Panc1 (cell line): ENCODE measurements around the gene VSX1. TPM values are rescaled to one million over a fixed set of nuclear protein-coding genes. Genes with fewer than 3 reads are reported as not detected.

Source experiments
- ATAC-seq: fragments of 200-7000 bp; cut with Tn5 transposase; 2 replicates; pipeline ENCODE4 v1.9.1; 2020; ENCODE audit warnings: mild to moderate bottlenecking, moderate library complexity
- BruUV-seq: library from RNA; stranded (reverse); fragments of 400-500 nt; replicated peaks from 2 replicates; lab custom pipeline; 2021; lab: Mats Ljungman, UMichigan
- CTCF ChIA-PET: fragments of 300-600 bp; sonication (Branson Sonifier 250); formaldehyde crosslinking; loops from one replicate; lab custom pipeline; 2022; ENCODE audit warnings: antibody characterized with exemption; lab: Charles Lee
- POLR2A ChIA-PET: fragments of 300-600 bp; sonication (Branson Sonifier 250); formaldehyde crosslinking; loops from one replicate; lab custom pipeline; 2022; ENCODE audit warnings: antibody characterized with exemption; lab: Charles Lee
- DNase-seq: peaks from one replicate; pipeline ENCODE4 v3.0.0-alpha.2; 2010; ENCODE audit warnings: low read depth, low spot score
- H3K27ac ChIP-seq: 2 replicates; pipeline ENCODE4 v1.5.1; 2011; ENCODE audit warnings: mild to moderate bottlenecking, low read length, inconsistent platforms
- H3K27me3 ChIP-seq: fragments of 200-500 bp; sonication (Bioruptor generic); 2 replicates; pipeline ENCODE4 v1.6.0; 2014; ENCODE audit warnings: low read length, inconsistent platforms; ENCODE audit not compliant: control insufficient read depth, insufficient read depth
- H3K36me3 ChIP-seq: fragments of 200-500 bp; sonication (Bioruptor generic); 2 replicates; pipeline ENCODE4 v1.5.1; 2014; ENCODE audit warnings: inconsistent platforms, mild to moderate bottlenecking, low read length, moderate library complexity; ENCODE audit not compliant: control insufficient read depth, insufficient read depth
- H3K4me1 ChIP-seq: 2 replicates; pipeline ENCODE4 v1.5.1; 2011; ENCODE audit warnings: inconsistent platforms, mild to moderate bottlenecking, low read length, moderate library complexity; ENCODE audit not compliant: control insufficient read depth, insufficient read depth
- H3K4me3 ChIP-seq, 2 experiments: 2 replicates each; pipeline ENCODE4 v1.5.1; 2011 to 2012; ENCODE audit warnings: low read depth in 2 of 2, low read length in 2 of 2, mild to moderate bottlenecking in 2 of 2, inconsistent platforms in 1 of 2, moderate library complexity in 1 of 2
- H3K9me3 ChIP-seq: fragments of 200-500 bp; sonication (Bioruptor generic); 2 replicates; pipeline ENCODE4 v1.5.1; 2014; ENCODE audit warnings: low read depth, mild to moderate bottlenecking, inconsistent platforms, low read length, moderate library complexity; ENCODE audit not compliant: control insufficient read depth, insufficient read depth
- POLR2AphosphoS5 ChIP-seq: IDR thresholded peaks from 2 replicates; pipeline ENCODE4 v1.6.1; 2012; ENCODE audit warnings: mild to moderate bottlenecking, low read depth, low read length, moderate library complexity
- SIN3A ChIP-seq: IDR thresholded peaks from 2 replicates; pipeline ENCODE4 v1.6.1; 2012; ENCODE audit warnings: low read depth, mild to moderate bottlenecking, low read length, moderate library complexity, borderline replicate concordance; ENCODE audit not compliant: insufficient read depth
- TCF7L2 ChIP-seq: IDR thresholded peaks from 2 replicates; pipeline ENCODE4 v1.6.1; 2011; ENCODE audit warnings: mild to moderate bottlenecking, low read depth, low read length, inconsistent platforms
- in situ Hi-C: cut with HindIII; loops from 2 replicates; pipeline ENCODE4 v1.10.0; 2016; ENCODE audit warnings: low sequenced_read_pairs, low pct_unique_long_range_greater_than_20kb
- intact Hi-C: fragments of 100-400 bp; cut with micrococcal nuclease; formaldehyde crosslinking; loops from one replicate; pipeline ENCODE4 v1.10.0; 2022; ENCODE audit not compliant: unreplicated experiment
- total RNA-seq: library from RNA; stranded (reverse); gene quantifications from one replicate; pipeline ENCODE4 v1.2.1, GENCODE V29; 2021; ENCODE audit not compliant: unreplicated experiment
- TF ChIP-seq, protein P1 (sequence below): fragments of 450-650 bp; IDR thresholded peaks from 2 replicates; pipeline ENCODE4 v1.5.1; 2017; ENCODE audit warnings: mild to moderate bottlenecking
- TF ChIP-seq, protein P2 (sequence below), 2 experiments: IDR thresholded peaks; 2 replicates each; pipeline ENCODE4 v1.6.1; 2011 to 2012; ENCODE audit warnings: low read depth in 2 of 2, control low read depth in 1 of 2, low read length in 1 of 2, mild to moderate bottlenecking in 1 of 2, moderate library complexity in 1 of 2; ENCODE audit not compliant: insufficient read depth in 1 of 2

VSX1 gene
- total RNA-seq, 1 experiment from 2014 or later = 0.21 TPM

DNA sequence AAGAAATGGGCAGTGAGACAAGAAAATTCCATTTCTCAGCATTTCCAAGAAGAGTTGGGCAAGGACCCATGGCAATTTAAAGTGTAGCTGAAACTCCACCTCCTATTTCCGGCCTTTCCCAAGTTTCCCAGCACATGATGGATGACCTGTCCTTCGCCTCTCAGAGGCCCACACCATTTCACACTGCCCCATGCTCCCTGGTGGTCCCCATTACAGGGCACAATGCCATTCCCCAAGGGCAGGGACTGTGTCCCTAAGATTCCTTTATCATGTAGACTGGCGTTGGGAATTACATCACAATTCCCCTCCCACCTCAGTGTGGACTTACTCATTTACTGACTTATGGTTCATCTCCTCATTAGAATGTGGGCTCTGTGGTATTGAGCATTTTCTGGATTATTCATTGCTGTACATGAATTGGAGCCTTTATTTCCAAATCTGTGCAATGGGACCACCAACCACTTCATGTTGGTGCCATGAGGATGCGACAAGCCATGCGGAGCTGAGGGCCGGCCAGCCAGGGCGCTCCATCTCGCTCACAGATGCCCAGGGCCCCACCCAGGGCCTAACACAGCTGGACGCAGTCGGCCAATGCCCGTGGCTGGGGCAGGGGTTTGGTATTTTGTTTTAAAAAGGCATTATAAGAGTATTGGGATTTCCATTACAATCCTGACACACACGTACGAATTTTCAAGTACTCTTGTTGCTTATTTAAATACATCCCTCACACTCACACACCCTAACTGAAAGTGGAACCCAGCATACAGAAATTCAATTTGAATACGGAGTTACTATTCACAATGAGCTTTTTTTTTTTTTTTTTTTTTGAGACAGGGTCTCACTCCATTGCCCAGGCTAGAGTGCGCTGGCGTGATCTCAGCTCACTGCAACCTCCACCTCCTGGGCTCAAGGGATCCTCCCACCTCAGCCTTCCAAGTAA is 29.4 kb downstream of the VSX1 start:
- Histone ChIP-seq H3K27ac (no peak overlapping the region), H3K36me3 (no peaks in the 10 kb centered on the region), H3K4me3 (no peak overlapping the region), H3K9me3 (no peaks in the 10 kb centered on the region), H3K27me3 (no peaks in the 10 kb centered on the region), H3K4me1 (peaks cover 27% of the 10 kb centered on the region)
- ChIA-PET POLR2A (no interaction called here), CTCF (no interaction called here)
- ATAC-seq (no peak), DNase-seq (no peak)
- BruUV-seq = no TSS peak
- in situ Hi-C loops (no loop called here), intact Hi-C loops (no loop called here)
- TF ChIP-seq POLR2AphosphoS5 (no peak), TCF7L2 (no peak), SIN3A (no peak)
- TF ChIP-seq, protein P1, sequence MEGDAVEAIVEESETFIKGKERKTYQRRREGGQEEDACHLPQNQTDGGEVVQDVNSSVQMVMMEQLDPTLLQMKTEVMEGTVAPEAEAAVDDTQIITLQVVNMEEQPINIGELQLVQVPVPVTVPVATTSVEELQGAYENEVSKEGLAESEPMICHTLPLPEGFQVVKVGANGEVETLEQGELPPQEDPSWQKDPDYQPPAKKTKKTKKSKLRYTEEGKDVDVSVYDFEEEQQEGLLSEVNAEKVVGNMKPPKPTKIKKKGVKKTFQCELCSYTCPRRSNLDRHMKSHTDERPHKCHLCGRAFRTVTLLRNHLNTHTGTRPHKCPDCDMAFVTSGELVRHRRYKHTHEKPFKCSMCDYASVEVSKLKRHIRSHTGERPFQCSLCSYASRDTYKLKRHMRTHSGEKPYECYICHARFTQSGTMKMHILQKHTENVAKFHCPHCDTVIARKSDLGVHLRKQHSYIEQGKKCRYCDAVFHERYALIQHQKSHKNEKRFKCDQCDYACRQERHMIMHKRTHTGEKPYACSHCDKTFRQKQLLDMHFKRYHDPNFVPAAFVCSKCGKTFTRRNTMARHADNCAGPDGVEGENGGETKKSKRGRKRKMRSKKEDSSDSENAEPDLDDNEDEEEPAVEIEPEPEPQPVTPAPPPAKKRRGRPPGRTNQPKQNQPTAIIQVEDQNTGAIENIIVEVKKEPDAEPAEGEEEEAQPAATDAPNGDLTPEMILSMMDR = no peak
- TF ChIP-seq, protein P2, sequence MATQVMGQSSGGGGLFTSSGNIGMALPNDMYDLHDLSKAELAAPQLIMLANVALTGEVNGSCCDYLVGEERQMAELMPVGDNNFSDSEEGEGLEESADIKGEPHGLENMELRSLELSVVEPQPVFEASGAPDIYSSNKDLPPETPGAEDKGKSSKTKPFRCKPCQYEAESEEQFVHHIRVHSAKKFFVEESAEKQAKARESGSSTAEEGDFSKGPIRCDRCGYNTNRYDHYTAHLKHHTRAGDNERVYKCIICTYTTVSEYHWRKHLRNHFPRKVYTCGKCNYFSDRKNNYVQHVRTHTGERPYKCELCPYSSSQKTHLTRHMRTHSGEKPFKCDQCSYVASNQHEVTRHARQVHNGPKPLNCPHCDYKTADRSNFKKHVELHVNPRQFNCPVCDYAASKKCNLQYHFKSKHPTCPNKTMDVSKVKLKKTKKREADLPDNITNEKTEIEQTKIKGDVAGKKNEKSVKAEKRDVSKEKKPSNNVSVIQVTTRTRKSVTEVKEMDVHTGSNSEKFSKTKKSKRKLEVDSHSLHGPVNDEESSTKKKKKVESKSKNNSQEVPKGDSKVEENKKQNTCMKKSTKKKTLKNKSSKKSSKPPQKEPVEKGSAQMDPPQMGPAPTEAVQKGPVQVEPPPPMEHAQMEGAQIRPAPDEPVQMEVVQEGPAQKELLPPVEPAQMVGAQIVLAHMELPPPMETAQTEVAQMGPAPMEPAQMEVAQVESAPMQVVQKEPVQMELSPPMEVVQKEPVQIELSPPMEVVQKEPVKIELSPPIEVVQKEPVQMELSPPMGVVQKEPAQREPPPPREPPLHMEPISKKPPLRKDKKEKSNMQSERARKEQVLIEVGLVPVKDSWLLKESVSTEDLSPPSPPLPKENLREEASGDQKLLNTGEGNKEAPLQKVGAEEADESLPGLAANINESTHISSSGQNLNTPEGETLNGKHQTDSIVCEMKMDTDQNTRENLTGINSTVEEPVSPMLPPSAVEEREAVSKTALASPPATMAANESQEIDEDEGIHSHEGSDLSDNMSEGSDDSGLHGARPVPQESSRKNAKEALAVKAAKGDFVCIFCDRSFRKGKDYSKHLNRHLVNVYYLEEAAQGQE (IDR thresholded peaks at IDR 0.05; ENCODE audit: insufficient read depth in 1 of 2, low read depth in 2 of 2, low read length in 1 of 2) = no peak

DNA sequence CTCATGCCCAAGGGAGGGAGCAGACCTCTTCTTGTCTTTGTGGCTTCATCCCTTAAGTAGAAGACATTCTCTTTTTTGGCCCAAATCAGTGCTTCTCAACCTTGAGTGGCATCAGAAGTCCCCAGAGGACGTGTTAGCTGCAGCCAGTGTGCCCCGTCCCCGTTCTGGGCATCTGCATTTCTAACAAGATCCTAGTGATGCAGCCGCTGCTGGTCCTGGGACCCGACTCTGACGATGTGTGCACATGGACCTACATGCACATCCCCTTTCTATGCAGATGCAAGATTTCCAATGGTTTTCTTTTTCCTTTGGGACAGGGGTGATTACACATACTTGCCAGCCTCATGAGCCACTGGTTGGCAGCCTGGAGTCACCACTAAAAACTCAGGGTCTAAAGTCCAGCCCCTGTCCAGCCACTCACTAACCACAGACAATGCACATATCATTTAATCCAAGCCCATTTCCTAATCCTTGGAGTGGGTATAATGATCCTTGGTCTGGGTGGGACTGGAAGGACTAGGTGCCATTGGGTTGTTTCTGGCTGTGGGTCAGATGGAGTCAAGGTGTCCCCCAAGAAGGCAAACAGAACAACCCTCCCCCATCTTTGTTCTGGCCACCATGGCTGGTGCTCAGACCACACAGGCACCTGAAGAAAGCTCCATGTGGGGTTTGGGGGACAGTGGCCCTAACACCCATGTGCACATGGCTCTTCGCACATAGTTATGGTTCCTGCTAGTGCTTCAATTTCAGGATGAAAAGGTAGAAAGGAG is 30.4 kb downstream of the VSX1 start:
- Histone ChIP-seq H3K4me1 (peaks cover 24% of the 10 kb centered on the region), H3K27ac (no peak overlapping the region), H3K27me3 (no peaks in the 10 kb centered on the region), H3K9me3 (no peaks in the 10 kb centered on the region), H3K36me3 (no peaks in the 10 kb centered on the region), H3K4me3 (no peak overlapping the region)
- CTCF ChIA-PET = no interaction called here
- no peak for ATAC-seq
- intact Hi-C loops = no loop called here
- POLR2A ChIA-PET = no interaction called here
- in situ Hi-C loops = no loop called here
- DNase-seq = no peak
- no TSS peak for BruUV-seq
- TF ChIP-seq POLR2AphosphoS5 (no peak), TCF7L2 (no peak), SIN3A (no peak)
- TF ChIP-seq, protein P2 (IDR thresholded peaks at IDR 0.05; ENCODE audit: insufficient read depth in 1 of 2, low read depth in 2 of 2, low read length in 1 of 2) = no peak
